Islet precursor cell (in vitro differentiated cells): ENCODE measurements around the gene TK1.
A peak's percentile ranks its signal among the peaks of the same experiment; 100 is the strongest.
"Not testable (repeated sequence)": the region's sequence is repeated elsewhere in the genome, so short reads cannot be mapped to it uniquely, and the experiment has no call there.

ENCODE experiments used
- DNase-seq: peaks from one replicate; pipeline ENCODE4 v3.0.0-alpha.2; 2018

TK1 gene

GRCh38 chr17:78186692-78187595 is at the start of gene TK1, which contains the start of gene AFMID:
TK1 (minus strand) TSS chr17:78187052; CDS start chr17:78186994, 58 bp downstream.
AFMID (plus strand) TSS chr17:78187362; CDS start chr17:78187371, 9 bp downstream.
- peak; percentile 100 for DNase-seq

- peak; percentile 52 for DNase-seq
Measured at GRCh38 chr17:78235885-78236284, 49.0 kb upstream of the TK1 start.

- DNase-seq: not testable (repeated sequence)
Measured at GRCh38 chr17:78235022-78235421, 48.2 kb upstream of the TK1 start.

GRCh38 chr17:78234261-78234865 is 47.5 kb upstream of the TK1 start:
- DNase-seq: peak; percentile 56

GRCh38 chr17:78233678-78234077 is 46.8 kb upstream of the TK1 start:
- no peak for DNase-seq

- no peak for DNase-seq
Measured at GRCh38 chr17:78232859-78233173, 46.0 kb upstream of the TK1 start.

GRCh38 chr17:78231991-78232858 is 45.4 kb upstream of the TK1 start:
- DNase-seq: peak; percentile 79

- DNase-seq: peak; percentile 59
Measured at GRCh38 chr17:78230996-78231935, 44.4 kb upstream of the TK1 start, which contains the start of gene TMEM235. TMEM235 (plus strand) TSS chr17:78231631; CDS start chr17:78232024, 393 bp downstream.

- no peak for DNase-seq
Measured at GRCh38 chr17:78230252-78230962, 43.6 kb upstream of the TK1 start.

- no peak for DNase-seq
Measured at GRCh38 chr17:78228176-78228575, 41.3 kb upstream of the TK1 start.

GRCh38 chr17:78227455-78227916 is 40.6 kb upstream of the TK1 start:
- DNase-seq: no peak

GRCh38 chr17:78226759-78227454 is 40.1 kb upstream of the TK1 start:
- peak; percentile 53 for DNase-seq

- DNase-seq: peak; percentile 52
Measured at GRCh38 chr17:78226055-78226758, 39.4 kb upstream of the TK1 start.

- DNase-seq: no peak
Measured at GRCh38 chr17:78225088-78225865, 38.4 kb upstream of the TK1 start.

GRCh38 chr17:78224231-78225087 is 37.6 kb upstream of the TK1 start:
- DNase-seq: peak; percentile 56

- DNase-seq: no peak
Measured at GRCh38 chr17:78223765-78224164, 36.9 kb upstream of the TK1 start.

GRCh38 chr17:78223061-78223460 is 36.2 kb upstream of the TK1 start:
- DNase-seq: no peak
